GM23338 (cell line): Measurements from ENCODE around the gene PAM. TPM values are rescaled to one million over a fixed set of nuclear protein-coding genes. Genes with fewer than 3 reads are reported as not detected.

Experiments used
- ATAC-seq: fragments of 200-7000 bp; cut with Tn5 transposase; 3 replicates; pipeline ENCODE4 v1.9.1; 2020
- DNase-seq: peaks from one replicate; pipeline ENCODE4 v3.0.0-alpha.2; 2015; ENCODE audit warnings: low spot score
- H2AFZ ChIP-seq: fragments of 200-600 bp; sonication (generic); 2 replicates; pipeline ENCODE4 v1.8.0; 2016; ENCODE audit warnings: antibody characterized with exemption, mild to moderate bottlenecking, moderate library complexity
- H3F3A ChIP-seq: fragments of 200-600 bp; sonication (generic); replicated peaks from 2 replicates; pipeline ENCODE4 v1.8.0; 2017; ENCODE audit warnings: antibody characterized with exemption, mixed run types, low read depth
- H3K27ac ChIP-seq: fragments of 200-600 bp; sonication (generic); 2 replicates; pipeline ENCODE4 v1.6.1; 2016; ENCODE audit warnings: low read depth
- H3K27me3 ChIP-seq: fragments of 200-600 bp; sonication (generic); 2 replicates; pipeline ENCODE4 v1.8.0; 2016; ENCODE audit warnings: mild to moderate bottlenecking, mixed run types, moderate library complexity; ENCODE audit not compliant: insufficient read depth
- H3K36me3 ChIP-seq: fragments of 200-600 bp; sonication (generic); 2 replicates; pipeline ENCODE4 v1.8.0; 2016; ENCODE audit warnings: mild to moderate bottlenecking; ENCODE audit not compliant: insufficient read depth
- H3K4me1 ChIP-seq: fragments of 200-600 bp; sonication (generic); 2 replicates; pipeline ENCODE4 v1.8.0; 2016; ENCODE audit warnings: mild to moderate bottlenecking, moderate library complexity; ENCODE audit not compliant: insufficient read depth
- H3K4me2 ChIP-seq: fragments of 200-600 bp; sonication (generic); 2 replicates; pipeline ENCODE4 v1.7.1; 2017; ENCODE audit warnings: mixed run types
- H3K4me3 ChIP-seq: fragments of 200-600 bp; sonication (generic); 2 replicates; pipeline ENCODE4 v1.6.1; 2016; ENCODE audit warnings: mixed run types
- H3K79me2 ChIP-seq: fragments of 200-600 bp; sonication (generic); replicated peaks from 2 replicates; pipeline ENCODE4 v1.8.0; 2017; ENCODE audit warnings: mild to moderate bottlenecking; ENCODE audit not compliant: insufficient read depth
- H3K9me2 ChIP-seq: fragments of 200-600 bp; sonication (generic); 2 replicates; pipeline ENCODE4 v1.8.0; 2017; ENCODE audit not compliant: insufficient read depth
- H4K20me1 ChIP-seq: fragments of 200-600 bp; sonication (generic); replicated peaks from 2 replicates; pipeline ENCODE4 v1.8.0; 2017; ENCODE audit warnings: mild to moderate bottlenecking; ENCODE audit not compliant: insufficient read depth
- H3K27ac Mint-ChIP-seq: 2 replicates; pipeline ENCODE4 v1.8.0; 2020; ENCODE audit warnings: inconsistent platforms, mild to moderate bottlenecking, moderate library complexity, mixed read lengths
- H3K27me3 Mint-ChIP-seq: 3 replicates; pipeline ENCODE4 v1.8.0; 2022; ENCODE audit warnings: low read depth, mild to moderate bottlenecking, moderate library complexity, mixed read lengths, inconsistent platforms; ENCODE audit not compliant: insufficient read depth, poor library complexity
- H3K36me3 Mint-ChIP-seq: 3 replicates; pipeline ENCODE4 v1.8.0; 2021; ENCODE audit warnings: low read depth, mild to moderate bottlenecking, inconsistent platforms, moderate library complexity, mixed read lengths
- H3K4me1 Mint-ChIP-seq: 3 replicates; pipeline ENCODE4 v1.8.0; 2020; ENCODE audit warnings: mild to moderate bottlenecking, inconsistent platforms, mixed read lengths
- H3K4me3 Mint-ChIP-seq: 3 replicates; pipeline ENCODE4 v1.8.0; 2021; ENCODE audit warnings: moderate library complexity, mild to moderate bottlenecking, inconsistent platforms, mixed read lengths
- H3K9me3 Mint-ChIP-seq: 3 replicates; pipeline ENCODE4 v1.8.0; 2020; ENCODE audit warnings: moderate library complexity, mild to moderate bottlenecking, inconsistent platforms, mixed read lengths
- EZH2 ChIP-seq: fragments of 200-600 bp; sonication (generic); IDR thresholded peaks from one replicate; pipeline ENCODE4 v1.8.0; 2017; ENCODE audit warnings: antibody characterized with exemption, mild to moderate bottlenecking, low read depth; ENCODE audit not compliant: unreplicated experiment
- EZH2phosphoT487 ChIP-seq: fragments of 200-600 bp; sonication (generic); IDR thresholded peaks from one replicate; pipeline ENCODE4 v1.8.1; 2018; ENCODE audit warnings: antibody characterized with exemption; ENCODE audit not compliant: unreplicated experiment
- JUNB ChIP-seq: IDR thresholded peaks from one replicate; pipeline ENCODE4 v1.6.1; 2016; ENCODE audit warnings: antibody characterized with exemption; ENCODE audit not compliant: unreplicated experiment
- POLR2AphosphoS5 ChIP-seq: IDR thresholded peaks from 2 replicates; pipeline ENCODE4 v1.6.1; 2016; ENCODE audit warnings: antibody characterized with exemption, low read depth
- STAT1 ChIP-seq: IDR thresholded peaks from one replicate; pipeline ENCODE4 v1.6.1; 2016; ENCODE audit warnings: antibody characterized with exemption; ENCODE audit not compliant: unreplicated experiment
- ZNF114 ChIP-seq: fragments of 250-450 bp; sonication (Bioruptor Pico); IDR thresholded peaks from 2 replicates; pipeline ENCODE4 v1.5.0; 2020; ENCODE audit warnings: mild to moderate bottlenecking, moderate library complexity
- ZNF331 ChIP-seq: fragments of 250-450 bp; sonication (Bioruptor Pico); IDR thresholded peaks from 2 replicates; pipeline ENCODE4 v1.5.0; 2020; ENCODE audit warnings: low read depth, mild to moderate bottlenecking, moderate library complexity
- polyA plus RNA-seq: library from polyadenylated mRNA; unstranded; fragments of >200 nt; fragmentation: Nextera tagmentation; extraction: Ambion mirVana; gene quantifications from 2 replicates; pipeline ENCODE4 v1.2.1, GENCODE V29; 2016
- total RNA-seq: library from RNA; depleted of rRNA; stranded (reverse); fragments of >200 nt; shearing (Covaris generic); gene quantifications from 2 replicates; pipeline ENCODE4 v1.2.3, GENCODE V29; 2014
- TF ChIP-seq, protein P1 (sequence below), 2 experiments: fragments of 200-600 bp in 1 of 2; sonication (generic) in 1 of 2; conservative IDR thresholded peaks; 2 replicates each; pipeline versions ENCODE4 v1.5.1 to v1.6.1; 2016 to 2017; ENCODE audit warnings: antibody characterized with exemption in 2 of 2, low read depth in 2 of 2, mild to moderate bottlenecking in 2 of 2, moderate library complexity in 1 of 2
- TF ChIP-seq, protein P2 (sequence below): IDR thresholded peaks from 2 replicates; pipeline ENCODE4 v1.6.1; 2016; ENCODE audit warnings: antibody characterized with exemption
- TF ChIP-seq, protein P3 (sequence below): IDR thresholded peaks from one replicate; pipeline ENCODE4 v1.6.1; 2018; ENCODE audit warnings: antibody characterized with exemption; ENCODE audit not compliant: unreplicated experiment

The PAM gene
- total and polyA plus RNA-seq, 2 experiments from 2014 or later, result 33.9 to 79.4 TPM

DNA sequence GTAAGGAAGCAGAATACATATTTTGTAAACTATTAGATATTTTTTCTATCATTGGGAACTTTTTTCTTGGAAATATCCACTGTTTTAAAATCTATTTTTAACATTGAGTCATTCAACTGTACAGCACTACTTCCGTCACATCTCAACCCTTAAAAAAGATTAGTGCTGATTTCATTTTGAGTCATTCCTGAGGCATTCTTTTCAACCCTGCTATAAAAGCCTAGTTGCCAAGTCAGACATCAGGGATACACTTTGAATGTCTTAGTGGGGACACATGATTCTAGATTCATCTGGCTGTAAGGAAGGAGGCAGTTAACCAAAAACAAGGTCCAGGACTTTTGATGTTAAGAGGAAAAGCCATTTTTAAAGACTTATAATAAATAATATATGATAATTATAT is 203.9 kb downstream of the PAM start:
- H3K27me3 ChIP-seq, result no peaks in the 10 kb centered on the region
- H3F3A ChIP-seq, result no peaks in the 10 kb centered on the region
- H3K4me1 ChIP-seq, result no peaks in the 10 kb centered on the region
- H4K20me1 ChIP-seq, result no peaks in the 10 kb centered on the region
- H2AFZ ChIP-seq, result no peak overlapping the region
- ATAC-seq (no peak), DNase-seq (no peak)
- Mint-ChIP-seq H3K36me3 (no peaks in the 10 kb centered on the region), H3K9me3 (no peaks in the 10 kb centered on the region), H3K27me3 (no peaks in the 10 kb centered on the region), H3K27ac (no peak overlapping the region), H3K4me3 (no peak overlapping the region), H3K4me1 (no peaks in the 10 kb centered on the region)
- H3K4me2 ChIP-seq, result no peak overlapping the region
- no peak for TF ChIP-seq ZNF331 (CRISPR knock-in tag)
- TF ChIP-seq EZH2, result no peak
- TF ChIP-seq POLR2AphosphoS5, result no peak
- TF ChIP-seq, protein P1, sequence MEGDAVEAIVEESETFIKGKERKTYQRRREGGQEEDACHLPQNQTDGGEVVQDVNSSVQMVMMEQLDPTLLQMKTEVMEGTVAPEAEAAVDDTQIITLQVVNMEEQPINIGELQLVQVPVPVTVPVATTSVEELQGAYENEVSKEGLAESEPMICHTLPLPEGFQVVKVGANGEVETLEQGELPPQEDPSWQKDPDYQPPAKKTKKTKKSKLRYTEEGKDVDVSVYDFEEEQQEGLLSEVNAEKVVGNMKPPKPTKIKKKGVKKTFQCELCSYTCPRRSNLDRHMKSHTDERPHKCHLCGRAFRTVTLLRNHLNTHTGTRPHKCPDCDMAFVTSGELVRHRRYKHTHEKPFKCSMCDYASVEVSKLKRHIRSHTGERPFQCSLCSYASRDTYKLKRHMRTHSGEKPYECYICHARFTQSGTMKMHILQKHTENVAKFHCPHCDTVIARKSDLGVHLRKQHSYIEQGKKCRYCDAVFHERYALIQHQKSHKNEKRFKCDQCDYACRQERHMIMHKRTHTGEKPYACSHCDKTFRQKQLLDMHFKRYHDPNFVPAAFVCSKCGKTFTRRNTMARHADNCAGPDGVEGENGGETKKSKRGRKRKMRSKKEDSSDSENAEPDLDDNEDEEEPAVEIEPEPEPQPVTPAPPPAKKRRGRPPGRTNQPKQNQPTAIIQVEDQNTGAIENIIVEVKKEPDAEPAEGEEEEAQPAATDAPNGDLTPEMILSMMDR (conservative IDR thresholded peaks at IDR 0.05; ENCODE audit: low read depth in 2 of 2), result no peak
- TF ChIP-seq ZNF114 (CRISPR knock-in tag), result no peak
- H3K27ac ChIP-seq, result no peak overlapping the region
- no peaks in the 10 kb centered on the region for H3K79me2 ChIP-seq
- H3K4me3 ChIP-seq, result no peak overlapping the region
- no peaks in the 10 kb centered on the region for H3K9me2 ChIP-seq
- no peaks in the 10 kb centered on the region for H3K36me3 ChIP-seq

DNA sequence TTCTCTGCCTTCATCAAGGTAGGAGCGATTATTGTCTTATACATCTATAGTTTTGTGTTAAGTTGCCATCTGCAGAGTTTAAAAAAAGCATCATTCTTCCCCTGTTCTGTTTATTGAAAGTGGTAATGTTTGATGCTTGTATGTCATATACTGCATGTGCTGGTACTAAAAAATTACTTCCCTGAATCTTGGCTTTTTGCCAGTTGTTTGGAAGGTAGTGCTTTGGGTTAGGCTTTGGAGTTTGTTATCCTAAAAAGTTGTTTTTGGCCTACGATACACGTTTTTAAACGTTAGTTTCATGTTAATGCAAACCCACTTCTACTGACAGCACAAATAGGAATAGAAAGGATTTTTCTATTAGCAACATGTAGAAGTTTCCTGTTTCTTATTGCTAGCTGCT is 206.6 kb downstream of the PAM start:
- H3K36me3 ChIP-seq, result no peaks in the 10 kb centered on the region
- no peaks in the 10 kb centered on the region for H3F3A ChIP-seq
- no peak for TF ChIP-seq ZNF331 (CRISPR knock-in tag)
- TF ChIP-seq, protein P2, sequence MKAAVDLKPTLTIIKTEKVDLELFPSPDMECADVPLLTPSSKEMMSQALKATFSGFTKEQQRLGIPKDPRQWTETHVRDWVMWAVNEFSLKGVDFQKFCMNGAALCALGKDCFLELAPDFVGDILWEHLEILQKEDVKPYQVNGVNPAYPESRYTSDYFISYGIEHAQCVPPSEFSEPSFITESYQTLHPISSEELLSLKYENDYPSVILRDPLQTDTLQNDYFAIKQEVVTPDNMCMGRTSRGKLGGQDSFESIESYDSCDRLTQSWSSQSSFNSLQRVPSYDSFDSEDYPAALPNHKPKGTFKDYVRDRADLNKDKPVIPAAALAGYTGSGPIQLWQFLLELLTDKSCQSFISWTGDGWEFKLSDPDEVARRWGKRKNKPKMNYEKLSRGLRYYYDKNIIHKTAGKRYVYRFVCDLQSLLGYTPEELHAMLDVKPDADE, result no peak
- no peak for TF ChIP-seq EZH2phosphoT487
- no peak for TF ChIP-seq STAT1
- TF ChIP-seq EZH2, result no peak
- no peak for TF ChIP-seq JUNB
- TF ChIP-seq, protein P3, sequence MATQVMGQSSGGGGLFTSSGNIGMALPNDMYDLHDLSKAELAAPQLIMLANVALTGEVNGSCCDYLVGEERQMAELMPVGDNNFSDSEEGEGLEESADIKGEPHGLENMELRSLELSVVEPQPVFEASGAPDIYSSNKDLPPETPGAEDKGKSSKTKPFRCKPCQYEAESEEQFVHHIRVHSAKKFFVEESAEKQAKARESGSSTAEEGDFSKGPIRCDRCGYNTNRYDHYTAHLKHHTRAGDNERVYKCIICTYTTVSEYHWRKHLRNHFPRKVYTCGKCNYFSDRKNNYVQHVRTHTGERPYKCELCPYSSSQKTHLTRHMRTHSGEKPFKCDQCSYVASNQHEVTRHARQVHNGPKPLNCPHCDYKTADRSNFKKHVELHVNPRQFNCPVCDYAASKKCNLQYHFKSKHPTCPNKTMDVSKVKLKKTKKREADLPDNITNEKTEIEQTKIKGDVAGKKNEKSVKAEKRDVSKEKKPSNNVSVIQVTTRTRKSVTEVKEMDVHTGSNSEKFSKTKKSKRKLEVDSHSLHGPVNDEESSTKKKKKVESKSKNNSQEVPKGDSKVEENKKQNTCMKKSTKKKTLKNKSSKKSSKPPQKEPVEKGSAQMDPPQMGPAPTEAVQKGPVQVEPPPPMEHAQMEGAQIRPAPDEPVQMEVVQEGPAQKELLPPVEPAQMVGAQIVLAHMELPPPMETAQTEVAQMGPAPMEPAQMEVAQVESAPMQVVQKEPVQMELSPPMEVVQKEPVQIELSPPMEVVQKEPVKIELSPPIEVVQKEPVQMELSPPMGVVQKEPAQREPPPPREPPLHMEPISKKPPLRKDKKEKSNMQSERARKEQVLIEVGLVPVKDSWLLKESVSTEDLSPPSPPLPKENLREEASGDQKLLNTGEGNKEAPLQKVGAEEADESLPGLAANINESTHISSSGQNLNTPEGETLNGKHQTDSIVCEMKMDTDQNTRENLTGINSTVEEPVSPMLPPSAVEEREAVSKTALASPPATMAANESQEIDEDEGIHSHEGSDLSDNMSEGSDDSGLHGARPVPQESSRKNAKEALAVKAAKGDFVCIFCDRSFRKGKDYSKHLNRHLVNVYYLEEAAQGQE, result no peak
- no peaks in the 10 kb centered on the region for H3K9me3 Mint-ChIP-seq
- H3K27me3 ChIP-seq, result no peaks in the 10 kb centered on the region
- H3K27me3 Mint-ChIP-seq, result no peaks in the 10 kb centered on the region
- ATAC-seq (no peak), DNase-seq (no peak)
- H3K4me3 ChIP-seq, result no peak overlapping the region
- H3K27ac ChIP-seq, result no peak overlapping the region
- H3K4me2 ChIP-seq, result no peak overlapping the region
- no peaks in the 10 kb centered on the region for H3K36me3 Mint-ChIP-seq
- H4K20me1 ChIP-seq, result no peaks in the 10 kb centered on the region
- H3K4me1 ChIP-seq, result no peaks in the 10 kb centered on the region
- no peaks in the 10 kb centered on the region for H3K4me1 Mint-ChIP-seq
- no peaks in the 10 kb centered on the region for H3K79me2 ChIP-seq
- no peaks in the 10 kb centered on the region for H3K9me2 ChIP-seq
- H3K4me3 Mint-ChIP-seq, result no peak overlapping the region
- H2AFZ ChIP-seq, result no peak overlapping the region
- H3K27ac Mint-ChIP-seq, result no peak overlapping the region
